ENCODE measurements around the gene HMOX2. TPM values are rescaled to one million over a fixed set of nuclear protein-coding genes. Genes with fewer than 3 reads are reported as not detected.

The HMOX2 gene
- total and polyA plus RNA-seq, 2 of the 13 experiments (the other 11 are each of a cell fraction or from before 2014, with no cell fraction given), result 60.3 to 70.4 TPM

DNA sequence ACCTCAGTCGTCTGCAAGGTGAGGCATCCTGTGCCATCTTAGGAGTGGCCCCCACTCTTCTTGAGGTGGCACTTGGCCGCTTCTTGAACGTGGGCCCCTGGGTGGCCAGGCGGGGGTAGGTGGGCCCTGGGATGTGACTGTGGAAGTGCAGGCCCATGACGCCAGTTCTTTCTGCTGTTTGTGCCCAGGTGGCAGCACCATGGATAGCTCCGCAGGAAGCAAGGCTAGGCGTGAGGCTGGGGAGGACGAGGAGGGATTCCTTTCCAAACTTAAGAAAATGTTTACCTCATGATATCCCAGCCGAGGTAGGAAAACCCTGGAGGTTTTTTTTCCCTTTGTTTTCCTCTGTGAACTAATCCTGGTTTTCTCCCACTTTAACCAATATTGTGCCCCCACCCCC lies 21.6 kb upstream of the HMOX2 start (continued):
- TF ChIP-seq ZNF496 (CRISPR knock-in tag; IDR thresholded peaks at IDR 0.05; ENCODE audit: insufficient replicate concordance), result no peak
- TF ChIP-seq RFXAP (CRISPR knock-in tag; IDR thresholded peaks at IDR 0.05; ENCODE audit: borderline replicate concordance), result no peak
- TF ChIP-seq, protein P1, sequence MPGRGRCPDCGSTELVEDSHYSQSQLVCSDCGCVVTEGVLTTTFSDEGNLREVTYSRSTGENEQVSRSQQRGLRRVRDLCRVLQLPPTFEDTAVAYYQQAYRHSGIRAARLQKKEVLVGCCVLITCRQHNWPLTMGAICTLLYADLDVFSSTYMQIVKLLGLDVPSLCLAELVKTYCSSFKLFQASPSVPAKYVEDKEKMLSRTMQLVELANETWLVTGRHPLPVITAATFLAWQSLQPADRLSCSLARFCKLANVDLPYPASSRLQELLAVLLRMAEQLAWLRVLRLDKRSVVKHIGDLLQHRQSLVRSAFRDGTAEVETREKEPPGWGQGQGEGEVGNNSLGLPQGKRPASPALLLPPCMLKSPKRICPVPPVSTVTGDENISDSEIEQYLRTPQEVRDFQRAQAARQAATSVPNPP (CRISPR knock-in tag; IDR thresholded peaks at IDR 0.05), result no peak
- no peak for TF ChIP-seq THYN1 (CRISPR knock-in tag; IDR thresholded peaks at IDR 0.05; ENCODE audit: borderline replicate concordance, low read depth)
- TF ChIP-seq, protein P2, sequence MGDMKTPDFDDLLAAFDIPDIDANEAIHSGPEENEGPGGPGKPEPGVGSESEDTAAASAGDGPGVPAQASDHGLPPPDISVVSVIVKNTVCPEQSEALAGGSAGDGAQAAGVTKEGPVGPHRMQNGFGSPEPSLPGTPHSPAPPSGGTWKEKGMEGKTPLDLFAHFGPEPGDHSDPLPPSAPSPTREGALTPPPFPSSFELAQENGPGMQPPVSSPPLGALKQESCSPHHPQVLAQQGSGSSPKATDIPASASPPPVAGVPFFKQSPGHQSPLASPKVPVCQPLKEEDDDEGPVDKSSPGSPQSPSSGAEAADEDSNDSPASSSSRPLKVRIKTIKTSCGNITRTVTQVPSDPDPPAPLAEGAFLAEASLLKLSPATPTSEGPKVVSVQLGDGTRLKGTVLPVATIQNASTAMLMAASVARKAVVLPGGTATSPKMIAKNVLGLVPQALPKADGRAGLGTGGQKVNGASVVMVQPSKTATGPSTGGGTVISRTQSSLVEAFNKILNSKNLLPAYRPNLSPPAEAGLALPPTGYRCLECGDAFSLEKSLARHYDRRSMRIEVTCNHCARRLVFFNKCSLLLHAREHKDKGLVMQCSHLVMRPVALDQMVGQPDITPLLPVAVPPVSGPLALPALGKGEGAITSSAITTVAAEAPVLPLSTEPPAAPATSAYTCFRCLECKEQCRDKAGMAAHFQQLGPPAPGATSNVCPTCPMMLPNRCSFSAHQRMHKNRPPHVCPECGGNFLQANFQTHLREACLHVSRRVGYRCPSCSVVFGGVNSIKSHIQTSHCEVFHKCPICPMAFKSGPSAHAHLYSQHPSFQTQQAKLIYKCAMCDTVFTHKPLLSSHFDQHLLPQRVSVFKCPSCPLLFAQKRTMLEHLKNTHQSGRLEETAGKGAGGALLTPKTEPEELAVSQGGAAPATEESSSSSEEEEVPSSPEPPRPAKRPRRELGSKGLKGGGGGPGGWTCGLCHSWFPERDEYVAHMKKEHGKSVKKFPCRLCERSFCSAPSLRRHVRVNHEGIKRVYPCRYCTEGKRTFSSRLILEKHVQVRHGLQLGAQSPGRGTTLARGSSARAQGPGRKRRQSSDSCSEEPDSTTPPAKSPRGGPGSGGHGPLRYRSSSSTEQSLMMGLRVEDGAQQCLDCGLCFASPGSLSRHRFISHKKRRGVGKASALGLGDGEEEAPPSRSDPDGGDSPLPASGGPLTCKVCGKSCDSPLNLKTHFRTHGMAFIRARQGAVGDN (CRISPR knock-in tag; IDR thresholded peaks at IDR 0.05), result no peak
- TF ChIP-seq, protein P3, sequence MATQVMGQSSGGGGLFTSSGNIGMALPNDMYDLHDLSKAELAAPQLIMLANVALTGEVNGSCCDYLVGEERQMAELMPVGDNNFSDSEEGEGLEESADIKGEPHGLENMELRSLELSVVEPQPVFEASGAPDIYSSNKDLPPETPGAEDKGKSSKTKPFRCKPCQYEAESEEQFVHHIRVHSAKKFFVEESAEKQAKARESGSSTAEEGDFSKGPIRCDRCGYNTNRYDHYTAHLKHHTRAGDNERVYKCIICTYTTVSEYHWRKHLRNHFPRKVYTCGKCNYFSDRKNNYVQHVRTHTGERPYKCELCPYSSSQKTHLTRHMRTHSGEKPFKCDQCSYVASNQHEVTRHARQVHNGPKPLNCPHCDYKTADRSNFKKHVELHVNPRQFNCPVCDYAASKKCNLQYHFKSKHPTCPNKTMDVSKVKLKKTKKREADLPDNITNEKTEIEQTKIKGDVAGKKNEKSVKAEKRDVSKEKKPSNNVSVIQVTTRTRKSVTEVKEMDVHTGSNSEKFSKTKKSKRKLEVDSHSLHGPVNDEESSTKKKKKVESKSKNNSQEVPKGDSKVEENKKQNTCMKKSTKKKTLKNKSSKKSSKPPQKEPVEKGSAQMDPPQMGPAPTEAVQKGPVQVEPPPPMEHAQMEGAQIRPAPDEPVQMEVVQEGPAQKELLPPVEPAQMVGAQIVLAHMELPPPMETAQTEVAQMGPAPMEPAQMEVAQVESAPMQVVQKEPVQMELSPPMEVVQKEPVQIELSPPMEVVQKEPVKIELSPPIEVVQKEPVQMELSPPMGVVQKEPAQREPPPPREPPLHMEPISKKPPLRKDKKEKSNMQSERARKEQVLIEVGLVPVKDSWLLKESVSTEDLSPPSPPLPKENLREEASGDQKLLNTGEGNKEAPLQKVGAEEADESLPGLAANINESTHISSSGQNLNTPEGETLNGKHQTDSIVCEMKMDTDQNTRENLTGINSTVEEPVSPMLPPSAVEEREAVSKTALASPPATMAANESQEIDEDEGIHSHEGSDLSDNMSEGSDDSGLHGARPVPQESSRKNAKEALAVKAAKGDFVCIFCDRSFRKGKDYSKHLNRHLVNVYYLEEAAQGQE (IDR thresholded peaks at IDR 0.05; ENCODE audit: borderline replicate concordance in 1 of 2, low read depth in 1 of 2, low read length in 2 of 2), result peak; percentile 56 to 90
- TF ChIP-seq ATF7 (IDR thresholded peaks at IDR 0.05), result no peak
- no peak for TF ChIP-seq ATF7 (CRISPR knock-in tag; IDR thresholded peaks at IDR 0.05)
